Measurements from ENCODE around the gene DCHS2.

GRCh38 chr4:154457471-154457870 lies 34.1 kb downstream of the DCHS2 start:
- TF ChIP-seq EZH2phosphoT487 (IDR thresholded peaks at IDR 0.05; ENCODE audit: unreplicated experiment) (no peak), CTCF (conservative IDR thresholded peaks at IDR 0.05; ENCODE audit: low read depth in 2 of 2) (no peak), EZH2 (IDR thresholded peaks at IDR 0.05; ENCODE audit: low read depth, unreplicated experiment) (no peak), CREB1 (CRISPR knock-in tag; IDR thresholded peaks at IDR 0.05; ENCODE audit: low read depth) (no peak), POLR2AphosphoS5 (IDR thresholded peaks at IDR 0.05; ENCODE audit: low read depth) (no peak), REST (IDR thresholded peaks at IDR 0.05; ENCODE audit: unreplicated experiment) (no peak)

Measured in GM23338 (cell line).